GM21447 (cell line): ENCODE data around the gene AADACL2.
"Not testable (repeated sequence)": the region's sequence is repeated elsewhere in the genome, so short reads cannot be mapped to it uniquely, and the experiment has no call there.

Source experiments
- ATAC-seq: cut with Tn5 transposase; IDR thresholded peaks from one replicate; pipeline ENCODE4 v1.9.1; 2021; ENCODE audit not compliant: unreplicated experiment

The AADACL2 gene

GRCh38 chr3:151764699-151765098, 31.0 kb downstream of the AADACL2 start:
- ATAC-seq: not testable (repeated sequence)

- ATAC-seq: no peak
Measured at GRCh38 chr3:151765685-151766084, 32.0 kb downstream of the AADACL2 start.

GRCh38 chr3:151766454-151766853, 32.7 kb downstream of the AADACL2 start:
- no peak for ATAC-seq

GRCh38 chr3:151768393-151768930, 34.7 kb downstream of the AADACL2 start:
- no peak for ATAC-seq

GRCh38 chr3:151769175-151769574, 35.4 kb downstream of the AADACL2 start:
- no peak for ATAC-seq

GRCh38 chr3:151770956-151771355, 37.2 kb downstream of the AADACL2 start:
- ATAC-seq: no peak

GRCh38 chr3:151772825-151773480, 39.2 kb downstream of the AADACL2 start:
- ATAC-seq: no peak

- no peak for ATAC-seq
Measured at GRCh38 chr3:151774235-151774634, 40.5 kb downstream of the AADACL2 start.

- ATAC-seq: no peak
Measured at GRCh38 chr3:151774910-151775309, 41.2 kb downstream of the AADACL2 start.

- no peak for ATAC-seq
Measured at GRCh38 chr3:151775314-151776258, 41.9 kb downstream of the AADACL2 start.

GRCh38 chr3:151776259-151776740, 42.6 kb downstream of the AADACL2 start:
- no peak for ATAC-seq

GRCh38 chr3:151777880-151778279, 44.2 kb downstream of the AADACL2 start:
- ATAC-seq: no peak

GRCh38 chr3:151787626-151788025, 53.9 kb downstream of the AADACL2 start:
- no peak for ATAC-seq

GRCh38 chr3:151788401-151788800, 54.7 kb downstream of the AADACL2 start:
- no peak for ATAC-seq

- no peak for ATAC-seq
Measured at GRCh38 chr3:151789853-151790463, 56.2 kb downstream of the AADACL2 start.

GRCh38 chr3:151790763-151791162, 57.0 kb downstream of the AADACL2 start:
- ATAC-seq: not testable (repeated sequence)

GRCh38 chr3:151792411-151792810, 58.7 kb downstream of the AADACL2 start:
- no peak for ATAC-seq

- no peak for ATAC-seq
Measured at GRCh38 chr3:151793636-151794035, 59.9 kb downstream of the AADACL2 start.

GRCh38 chr3:151794080-151794479, 60.4 kb downstream of the AADACL2 start:
- no peak for ATAC-seq

- no peak for ATAC-seq
Measured at GRCh38 chr3:151795276-151795675, 61.5 kb downstream of the AADACL2 start.

GRCh38 chr3:151796105-151796680, 62.5 kb downstream of the AADACL2 start:
- no peak for ATAC-seq
